ENCODE measurements around the gene UNC5B. TPM values are rescaled to one million over a fixed set of nuclear protein-coding genes. Genes with fewer than 3 reads are reported as not detected.

Gene UNC5B
- total RNA-seq, 1 experiment from 2014 or later: 0.07 TPM

DNA sequence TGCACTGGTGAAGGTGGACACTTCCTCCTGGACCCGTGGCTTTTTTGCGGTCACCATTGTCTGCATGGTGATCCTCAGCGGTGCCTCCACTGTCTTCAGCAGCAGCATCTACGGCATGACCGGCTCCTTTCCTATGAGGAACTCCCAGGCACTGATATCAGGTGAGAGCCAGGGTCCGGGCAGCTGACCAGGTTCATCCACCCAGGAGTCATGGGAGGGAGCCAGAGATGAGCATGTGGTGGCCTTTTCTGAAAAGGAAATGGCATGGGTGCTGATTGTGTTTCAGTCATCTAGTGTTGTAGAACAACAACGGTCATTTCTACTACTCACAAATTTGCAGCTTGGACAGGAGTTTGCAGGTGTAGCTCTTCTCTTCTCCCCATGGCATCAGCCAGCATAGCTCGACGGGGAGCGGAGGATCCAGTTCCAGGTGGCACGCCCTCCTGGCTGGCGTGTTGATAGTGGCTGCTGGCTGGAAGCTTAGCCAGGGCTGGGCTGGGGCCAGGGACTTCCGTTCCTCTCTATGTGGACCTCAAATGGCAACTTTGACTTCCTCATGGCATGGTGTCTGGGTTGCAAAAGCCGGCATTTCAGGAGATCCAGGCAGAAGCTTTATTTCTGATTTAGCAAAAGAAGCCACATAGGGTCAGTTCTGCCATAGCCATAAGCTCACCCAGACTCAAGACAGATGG, 139.4 kb downstream of the UNC5B start:
- Mint-ChIP-seq H3K36me3 (ENCODE audit: insufficient read depth, unreplicated experiment) (no peaks in the 10 kb centered on the region), H3K9me3 (ENCODE audit: low read depth, unreplicated experiment) (no peaks in the 10 kb centered on the region), H3K4me1 (ENCODE audit: low read depth, unreplicated experiment) (peaks cover 29% of the 10 kb centered on the region), H3K27ac (ENCODE audit: unreplicated experiment) (no peak overlapping the region), H3K4me3 (ENCODE audit: low read depth, unreplicated experiment) (no peak overlapping the region), H3K27me3 (ENCODE audit: unreplicated experiment) (peaks cover 32% of the 10 kb centered on the region)
- TF ChIP-seq, protein P1, sequence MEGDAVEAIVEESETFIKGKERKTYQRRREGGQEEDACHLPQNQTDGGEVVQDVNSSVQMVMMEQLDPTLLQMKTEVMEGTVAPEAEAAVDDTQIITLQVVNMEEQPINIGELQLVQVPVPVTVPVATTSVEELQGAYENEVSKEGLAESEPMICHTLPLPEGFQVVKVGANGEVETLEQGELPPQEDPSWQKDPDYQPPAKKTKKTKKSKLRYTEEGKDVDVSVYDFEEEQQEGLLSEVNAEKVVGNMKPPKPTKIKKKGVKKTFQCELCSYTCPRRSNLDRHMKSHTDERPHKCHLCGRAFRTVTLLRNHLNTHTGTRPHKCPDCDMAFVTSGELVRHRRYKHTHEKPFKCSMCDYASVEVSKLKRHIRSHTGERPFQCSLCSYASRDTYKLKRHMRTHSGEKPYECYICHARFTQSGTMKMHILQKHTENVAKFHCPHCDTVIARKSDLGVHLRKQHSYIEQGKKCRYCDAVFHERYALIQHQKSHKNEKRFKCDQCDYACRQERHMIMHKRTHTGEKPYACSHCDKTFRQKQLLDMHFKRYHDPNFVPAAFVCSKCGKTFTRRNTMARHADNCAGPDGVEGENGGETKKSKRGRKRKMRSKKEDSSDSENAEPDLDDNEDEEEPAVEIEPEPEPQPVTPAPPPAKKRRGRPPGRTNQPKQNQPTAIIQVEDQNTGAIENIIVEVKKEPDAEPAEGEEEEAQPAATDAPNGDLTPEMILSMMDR (IDR thresholded peaks at IDR 0.05; ENCODE audit: unreplicated experiment): no peak
- no TSS peak for BruUV-seq (replicated peaks)
- CTCF ChIA-PET: interaction anchor here (0.6 kb wide), 1 partner anchor 199 kb away, joined by 3 read pairs; no protein-coding TSS in a partner anchor
- intact Hi-C loops (cut with micrococcal nuclease; ENCODE audit: unreplicated experiment): no loop called here
- no peak for DNase-seq

Other genes starting within 250 kb of the UNC5B start
- gene SLC29A3, start 106.7 kb downstream of the UNC5B start, total RNA-seq (2022): 5.9 and 7.7 TPM in 2 replicates
- 0.07 and 0.12 TPM in 2 replicates for gene CDH23, start 184.3 kb downstream of the UNC5B start, total RNA-seq (2022)